Loucy (cell line): ENCODE measurements around the gene RAD51B.

Experiments used
- H2AFZ ChIP-seq: fragments of 200-600 bp; sonication (generic); 2 replicates; pipeline ENCODE4 v1.6.0; 2016; ENCODE audit warnings: antibody characterized with exemption, mild to moderate bottlenecking, low read length, moderate library complexity
- H3F3A ChIP-seq: fragments of 200-600 bp; 2 replicates; pipeline ENCODE4 v1.6.0; 2016; ENCODE audit warnings: antibody characterized with exemption, low read depth, mild to moderate bottlenecking
- H3K27me3 ChIP-seq: fragments of 200-600 bp; sonication (generic); 2 replicates; pipeline ENCODE4 v1.6.1; 2014; ENCODE audit warnings: low read length, mild to moderate bottlenecking; ENCODE audit not compliant: insufficient read depth, poor library complexity, severe bottlenecking
- H3K36me3 ChIP-seq: fragments of 200-600 bp; sonication (generic); 2 replicates; pipeline ENCODE4 v1.6.1; 2016; ENCODE audit warnings: low read length; ENCODE audit not compliant: insufficient read depth
- H3K4me1 ChIP-seq: fragments of 200-600 bp; sonication (generic); 2 replicates; pipeline ENCODE4 v1.5.1; 2014; ENCODE audit warnings: low read length, mild to moderate bottlenecking; ENCODE audit not compliant: insufficient read depth, poor library complexity, severe bottlenecking
- H3K4me2 ChIP-seq: fragments of 200-600 bp; sonication (generic); 2 replicates; pipeline ENCODE4 v1.6.0; 2014; ENCODE audit warnings: antibody characterized with exemption, low read length, low read depth, mild to moderate bottlenecking; ENCODE audit not compliant: poor library complexity, severe bottlenecking
- H3K4me3 ChIP-seq: fragments of 200-600 bp; sonication (generic); 2 replicates; pipeline ENCODE4 v1.5.1; 2014; ENCODE audit warnings: low read length, mild to moderate bottlenecking, mixed read lengths; ENCODE audit not compliant: poor library complexity, severe bottlenecking
- H3K79me2 ChIP-seq: fragments of 200-600 bp; sonication (generic); 2 replicates; pipeline ENCODE4 v1.6.1; 2014; ENCODE audit warnings: low read length; ENCODE audit not compliant: insufficient read depth
- H3K9ac ChIP-seq: fragments of 200-600 bp; sonication (generic); 2 replicates; pipeline ENCODE4 v1.6.0; 2014; ENCODE audit warnings: mild to moderate bottlenecking, low read depth, low read length, moderate library complexity; ENCODE audit not compliant: poor library complexity, severe bottlenecking
- H3K9me2 ChIP-seq: fragments of 200-600 bp; sonication (generic); replicated peaks from 2 replicates; pipeline ENCODE4 v1.6.1; 2016; ENCODE audit warnings: low read depth, low read length, mixed read lengths
- H3K9me3 ChIP-seq: fragments of 200-600 bp; sonication (generic); 2 replicates; pipeline ENCODE4 v1.6.1; 2014; ENCODE audit warnings: mild to moderate bottlenecking, antibody characterized with exemption, low read length, low read depth; ENCODE audit not compliant: insufficient read depth
- H4K20me1 ChIP-seq: fragments of 200-600 bp; sonication (generic); 2 replicates; pipeline ENCODE4 v1.6.0; 2014; ENCODE audit warnings: antibody characterized with exemption, low read length, mild to moderate bottlenecking; ENCODE audit not compliant: insufficient read depth, poor library complexity, severe bottlenecking
- EZH2phosphoT487 ChIP-seq: fragments of 200-600 bp; IDR thresholded peaks from 2 replicates; pipeline ENCODE4 v1.6.1; 2018; ENCODE audit warnings: antibody characterized with exemption, mild to moderate bottlenecking, moderate library complexity, borderline replicate concordance
- TF ChIP-seq, protein P1 (sequence below): fragments of 200-600 bp; sonication (generic); conservative IDR thresholded peaks from 2 replicates; pipeline ENCODE4 v1.5.1; 2014; ENCODE audit warnings: mild to moderate bottlenecking, antibody characterized with exemption, low read length

The RAD51B gene

DNA sequence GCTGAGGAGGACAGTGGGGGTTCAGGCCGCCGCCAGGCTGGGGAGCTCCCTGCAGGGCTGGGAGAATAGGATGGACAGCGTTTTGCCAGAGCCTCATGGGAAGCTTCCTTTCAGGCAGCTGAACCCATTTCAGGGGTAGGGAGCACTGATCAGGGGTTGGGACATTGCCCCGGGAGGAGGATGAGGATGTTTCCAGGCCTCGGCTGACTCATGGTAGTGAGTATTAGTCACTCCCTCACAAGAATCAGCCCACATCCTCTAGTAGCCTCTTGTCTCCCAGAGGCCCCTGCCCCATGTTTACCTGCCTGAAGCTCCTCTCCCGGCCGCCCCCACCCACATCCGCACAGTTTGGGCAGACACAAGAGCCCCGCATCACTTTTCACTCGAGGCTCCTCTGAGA, 883.5 kb downstream of the RAD51B start:
- H3K9ac ChIP-seq: no peak overlapping the region
- no peak overlapping the region for H2AFZ ChIP-seq

DNA sequence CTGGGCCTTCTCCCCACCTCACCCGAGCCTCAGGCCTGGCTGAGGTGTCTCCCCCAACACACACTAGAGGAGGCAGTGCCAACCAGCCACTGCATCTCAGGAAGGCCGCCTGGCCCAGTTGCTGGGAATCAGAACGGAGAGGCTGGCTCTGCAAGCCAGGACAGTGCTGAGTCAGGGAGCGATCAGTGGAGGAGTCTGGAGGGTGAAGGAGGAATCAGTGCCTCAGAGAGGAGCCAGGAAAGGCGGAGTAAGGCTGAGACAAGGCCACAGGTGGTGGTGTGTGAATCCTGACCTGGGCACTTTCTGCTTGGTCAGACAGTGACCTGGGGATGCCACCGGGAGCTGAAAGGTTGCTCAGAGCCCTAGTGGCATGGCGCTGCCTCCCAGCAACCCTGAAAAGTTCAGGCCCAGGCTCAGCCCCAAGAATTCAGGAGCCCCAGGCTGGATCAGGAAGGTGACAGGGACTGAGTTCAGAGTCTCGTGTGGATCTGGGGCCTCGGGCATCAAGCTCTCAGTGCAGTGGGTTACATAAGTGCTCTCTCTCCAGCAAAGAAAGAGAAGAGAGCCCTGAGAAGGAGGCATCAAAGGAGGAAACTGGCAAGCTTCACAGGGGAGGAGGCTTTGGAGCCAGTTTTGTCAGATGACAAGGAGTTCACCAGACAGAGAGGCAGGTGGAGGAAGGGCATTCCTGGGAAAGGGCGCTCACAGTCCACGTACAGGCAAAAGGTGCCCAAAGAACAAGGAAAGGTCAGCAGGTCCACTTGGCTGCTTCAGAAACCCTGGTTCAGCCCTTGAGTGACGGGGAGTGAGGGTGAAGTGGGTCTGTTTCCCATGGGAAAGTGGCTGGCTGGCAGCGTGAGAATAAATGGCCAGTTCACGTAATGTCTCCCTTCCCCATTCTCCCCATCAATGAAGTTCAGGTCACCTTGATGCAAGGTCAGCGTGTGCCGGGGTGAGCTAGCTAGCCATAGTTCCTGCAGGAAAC, 885.4 kb downstream of the RAD51B start:
- no peak for TF ChIP-seq EZH2phosphoT487
- TF ChIP-seq, protein P1, sequence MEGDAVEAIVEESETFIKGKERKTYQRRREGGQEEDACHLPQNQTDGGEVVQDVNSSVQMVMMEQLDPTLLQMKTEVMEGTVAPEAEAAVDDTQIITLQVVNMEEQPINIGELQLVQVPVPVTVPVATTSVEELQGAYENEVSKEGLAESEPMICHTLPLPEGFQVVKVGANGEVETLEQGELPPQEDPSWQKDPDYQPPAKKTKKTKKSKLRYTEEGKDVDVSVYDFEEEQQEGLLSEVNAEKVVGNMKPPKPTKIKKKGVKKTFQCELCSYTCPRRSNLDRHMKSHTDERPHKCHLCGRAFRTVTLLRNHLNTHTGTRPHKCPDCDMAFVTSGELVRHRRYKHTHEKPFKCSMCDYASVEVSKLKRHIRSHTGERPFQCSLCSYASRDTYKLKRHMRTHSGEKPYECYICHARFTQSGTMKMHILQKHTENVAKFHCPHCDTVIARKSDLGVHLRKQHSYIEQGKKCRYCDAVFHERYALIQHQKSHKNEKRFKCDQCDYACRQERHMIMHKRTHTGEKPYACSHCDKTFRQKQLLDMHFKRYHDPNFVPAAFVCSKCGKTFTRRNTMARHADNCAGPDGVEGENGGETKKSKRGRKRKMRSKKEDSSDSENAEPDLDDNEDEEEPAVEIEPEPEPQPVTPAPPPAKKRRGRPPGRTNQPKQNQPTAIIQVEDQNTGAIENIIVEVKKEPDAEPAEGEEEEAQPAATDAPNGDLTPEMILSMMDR: no peak
- peaks cover 6% of the 10 kb centered on the region for H3K4me1 ChIP-seq
- no peak overlapping the region for H3K9ac ChIP-seq
- H4K20me1 ChIP-seq: no peaks in the 10 kb centered on the region
- no peaks in the 10 kb centered on the region for H3K79me2 ChIP-seq
- H3K4me3 ChIP-seq: no peak overlapping the region
- no peaks in the 10 kb centered on the region for H3K9me2 ChIP-seq
- no peaks in the 10 kb centered on the region for H3F3A ChIP-seq
- H3K4me2 ChIP-seq: no peak overlapping the region
- H3K9me3 ChIP-seq: no peaks in the 10 kb centered on the region
- H3K36me3 ChIP-seq: no peaks in the 10 kb centered on the region
- no peaks in the 10 kb centered on the region for H3K27me3 ChIP-seq
- H2AFZ ChIP-seq: no peak overlapping the region

More for the DNA sequence above, 883.5 kb downstream of the RAD51B start:
- peaks cover 6% of the 10 kb centered on the region for H3K4me1 ChIP-seq
- no peaks in the 10 kb centered on the region for H3F3A ChIP-seq
- H3K9me3 ChIP-seq: no peaks in the 10 kb centered on the region
- H3K27me3 ChIP-seq: no peaks in the 10 kb centered on the region
- no peaks in the 10 kb centered on the region for H4K20me1 ChIP-seq
- H3K79me2 ChIP-seq: no peaks in the 10 kb centered on the region
- no peak overlapping the region for H3K4me2 ChIP-seq
- no peak overlapping the region for H3K4me3 ChIP-seq
- no peaks in the 10 kb centered on the region for H3K9me2 ChIP-seq
- H3K36me3 ChIP-seq: no peaks in the 10 kb centered on the region
- no peak for TF ChIP-seq EZH2phosphoT487

DNA sequence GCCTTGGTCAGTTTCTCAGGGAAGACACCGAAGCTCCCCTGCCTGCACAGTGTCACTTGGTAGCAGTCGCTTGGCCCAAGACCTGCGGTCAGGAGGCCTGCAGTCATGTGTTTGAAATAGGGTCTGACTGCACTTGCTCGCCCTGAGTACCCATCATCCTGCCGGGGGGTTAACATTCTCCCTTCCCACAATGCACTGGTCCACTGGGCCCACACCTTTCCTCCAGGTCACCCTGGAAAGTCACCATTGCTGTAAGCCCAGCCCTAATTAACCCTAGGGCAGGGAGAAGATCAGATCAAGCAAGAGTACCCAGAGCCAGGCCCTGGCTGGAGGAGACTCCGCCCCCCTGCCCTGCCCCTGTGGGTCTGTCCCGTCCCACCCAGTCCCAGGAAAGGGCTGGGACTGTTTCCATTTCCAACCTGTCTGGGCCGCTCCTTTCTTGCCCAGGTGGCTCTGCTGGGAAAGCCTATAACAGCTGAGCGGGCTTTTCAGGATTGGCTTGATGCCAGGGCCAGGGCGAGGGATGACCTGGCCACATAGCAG, 886.2 kb downstream of the RAD51B start:
- Histone ChIP-seq H3K79me2 (no peaks in the 10 kb centered on the region), H3F3A (no peaks in the 10 kb centered on the region), H3K4me1 (peaks cover 6% of the 10 kb centered on the region), H3K9me2 (no peaks in the 10 kb centered on the region), H3K4me3 (no peak overlapping the region), H3K9me3 (no peaks in the 10 kb centered on the region), H3K4me2 (no peak overlapping the region), H3K27me3 (no peaks in the 10 kb centered on the region), H3K9ac (no peak overlapping the region), H4K20me1 (no peaks in the 10 kb centered on the region), H3K36me3 (no peaks in the 10 kb centered on the region), H2AFZ (no peak overlapping the region)
- TF ChIP-seq EZH2phosphoT487: no peak
- TF ChIP-seq, protein P1: no peak
